DMS 273 treated with DMSO at 0.1 percent for 48 hours (cell line): ENCODE data around the gene SIL1.
"Not testable (repeated sequence)": the region's sequence is repeated elsewhere in the genome, so short reads cannot be mapped to it uniquely, and the experiment has no call there.

Source experiments
- DNase-seq: peaks from one replicate; lab custom pipeline; 2025; lab: John Stamatoyannopoulos, UW

The SIL1 gene

DNA sequence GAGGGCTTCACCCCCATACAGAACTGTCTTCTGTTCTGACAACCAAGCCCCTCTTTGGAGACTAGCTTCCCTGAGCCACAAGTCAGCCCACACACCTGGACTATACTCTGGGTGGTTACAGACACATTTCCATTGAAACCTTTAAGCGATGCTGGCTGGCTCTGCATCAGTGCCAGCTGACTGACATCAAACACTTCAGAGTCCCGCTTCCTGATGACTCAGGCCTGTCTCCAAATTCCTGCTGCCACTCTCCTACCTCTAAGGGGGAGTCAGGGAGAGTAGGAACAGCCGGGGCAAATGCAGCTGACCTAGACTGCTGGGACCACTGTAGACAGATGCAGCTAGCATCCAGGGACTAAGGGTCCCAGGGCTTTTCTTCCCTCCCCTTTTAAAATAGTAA lies 59.4 kb downstream of the SIL1 start:
- DNase-seq: no peak

DNA sequence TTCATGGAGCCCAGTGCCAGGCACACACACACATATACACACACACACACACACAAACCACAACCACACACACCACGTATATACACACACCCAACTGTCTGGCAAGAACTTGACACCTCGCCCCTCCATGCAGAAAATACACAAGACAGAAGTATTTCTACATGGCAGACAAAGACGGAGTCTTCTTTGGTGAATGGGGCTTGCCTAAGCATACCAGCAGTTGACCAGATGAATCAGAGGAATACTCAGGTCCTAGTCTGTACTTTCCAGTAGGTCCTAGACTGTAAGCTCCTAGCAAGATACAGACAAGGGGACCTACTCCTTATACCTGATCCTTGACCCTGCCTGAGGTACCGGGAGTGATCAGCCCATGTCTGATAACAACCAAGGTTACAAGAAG lies 60.1 kb downstream of the SIL1 start:
- DNase-seq: no peak

- peak; percentile 9 for DNase-seq
These were observed 60.5 kb downstream of the SIL1 start for GRCh38 chr5:139137697-139138096.

- no peak for DNase-seq
These were observed 63.3 kb downstream of the SIL1 start for GRCh38 chr5:139134906-139135305.

GRCh38 chr5:139133282-139133681 lies 64.9 kb downstream of the SIL1 start:
- DNase-seq: no peak

DNA sequence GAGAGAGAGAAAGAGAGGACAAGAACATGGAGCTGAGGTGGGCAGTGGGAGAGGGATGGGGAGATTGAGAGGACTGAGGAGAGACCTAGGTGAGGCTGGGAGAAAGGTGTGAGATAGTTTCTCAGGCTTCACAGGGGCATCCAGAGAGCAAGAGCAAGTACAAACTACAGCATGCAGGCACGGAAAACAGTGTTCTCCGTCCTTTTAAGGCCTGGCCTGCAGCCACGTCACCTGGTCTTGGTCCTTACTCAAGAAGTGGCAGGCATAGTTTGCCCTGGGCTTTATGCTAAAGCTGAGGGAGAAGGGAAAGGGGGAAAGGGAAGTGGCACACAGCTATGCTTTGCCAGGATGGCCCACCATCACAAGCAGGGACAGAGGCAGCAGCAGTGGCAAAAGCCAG lies 65.7 kb downstream of the SIL1 start:
- DNase-seq: no peak

DNA sequence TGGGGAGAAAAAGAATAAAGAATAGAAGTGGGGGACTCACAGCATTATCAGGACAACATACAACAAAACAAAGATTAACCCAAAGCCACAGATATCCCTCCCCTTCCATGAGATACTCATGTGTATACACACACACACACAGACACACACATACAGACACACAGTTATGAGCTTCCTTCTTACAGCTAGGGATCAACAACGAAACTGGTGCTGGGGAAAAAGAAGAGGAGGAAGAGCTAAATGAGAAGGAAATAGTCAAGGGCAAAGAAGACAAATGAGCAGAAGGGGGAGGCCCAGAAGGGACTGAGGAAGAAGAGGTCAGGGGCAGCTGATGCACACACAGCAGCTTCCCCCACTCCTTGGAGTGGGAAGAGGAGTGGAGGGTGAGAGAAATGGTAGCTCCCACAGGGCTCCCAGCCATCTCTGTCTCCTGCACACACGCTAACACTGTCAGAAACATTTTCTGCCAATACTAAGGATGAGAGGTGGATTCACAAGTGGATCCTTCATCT lies 66.2 kb downstream of the SIL1 start:
- no peak for DNase-seq

- DNase-seq: peak; percentile 52
These were observed 66.7 kb downstream of the SIL1 start for GRCh38 chr5:139131465-139131864.

DNA sequence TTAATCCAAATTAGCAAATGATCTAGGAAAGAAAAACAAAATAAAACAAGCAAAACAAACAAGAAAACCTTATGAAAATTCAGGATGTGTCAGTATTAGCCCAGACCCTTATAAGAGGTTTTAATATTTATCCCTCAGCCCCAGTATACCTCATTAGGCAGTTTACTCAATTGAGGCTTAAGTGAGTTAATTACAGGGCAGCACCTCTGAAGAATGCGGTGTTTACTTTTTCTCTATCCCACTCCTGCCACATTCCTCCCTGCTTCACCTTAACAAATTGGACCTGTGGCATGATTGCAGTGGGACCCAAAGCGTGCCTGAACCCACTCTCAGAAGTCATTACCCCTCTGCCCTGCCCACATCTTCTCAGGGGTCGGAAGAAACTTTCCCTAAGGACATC lies 67.1 kb downstream of the SIL1 start:
- DNase-seq: no peak

GRCh38 chr5:139130214-139130613 lies 68.0 kb downstream of the SIL1 start:
- DNase-seq: no peak

DNA sequence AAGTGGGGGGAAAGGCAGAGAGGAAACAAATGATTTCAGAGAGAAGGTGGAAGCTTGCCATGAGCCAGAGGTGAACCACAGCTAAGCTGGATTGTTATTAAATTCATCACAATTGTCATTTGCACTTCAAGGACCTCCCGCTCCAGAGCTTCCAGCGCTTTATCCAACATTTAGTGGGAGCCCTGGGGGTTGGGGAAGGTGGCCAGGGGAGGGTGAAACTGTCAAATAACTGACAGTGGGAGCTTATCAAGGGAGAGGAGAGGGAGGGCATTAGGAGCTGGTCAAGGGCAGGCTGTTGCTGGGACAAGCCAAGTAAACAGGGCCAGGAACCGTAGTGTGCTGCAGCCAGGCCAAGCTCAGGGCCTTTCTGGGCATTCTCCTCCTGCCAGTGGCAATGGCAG lies 71.5 kb downstream of the SIL1 start:
- no peak for DNase-seq

DNA sequence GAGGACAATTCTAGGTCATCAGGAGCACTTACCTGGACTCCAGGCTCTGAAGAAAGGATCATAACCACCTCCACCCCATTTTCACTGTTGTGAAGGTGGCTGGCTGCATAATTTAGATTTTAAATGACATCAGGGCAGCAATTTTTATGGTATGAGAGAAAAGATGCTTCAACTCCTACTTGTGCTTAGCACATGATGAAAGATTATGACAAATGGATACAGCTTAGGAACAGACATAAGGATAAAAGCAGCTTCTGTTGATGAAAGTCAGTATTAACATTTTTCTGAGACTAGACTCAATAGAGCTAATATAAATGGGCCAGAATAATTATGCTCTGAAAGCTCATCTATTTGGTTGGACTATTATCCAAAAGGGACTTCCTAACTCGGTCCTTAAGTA lies 72.2 kb downstream of the SIL1 start:
- no peak for DNase-seq

DNA sequence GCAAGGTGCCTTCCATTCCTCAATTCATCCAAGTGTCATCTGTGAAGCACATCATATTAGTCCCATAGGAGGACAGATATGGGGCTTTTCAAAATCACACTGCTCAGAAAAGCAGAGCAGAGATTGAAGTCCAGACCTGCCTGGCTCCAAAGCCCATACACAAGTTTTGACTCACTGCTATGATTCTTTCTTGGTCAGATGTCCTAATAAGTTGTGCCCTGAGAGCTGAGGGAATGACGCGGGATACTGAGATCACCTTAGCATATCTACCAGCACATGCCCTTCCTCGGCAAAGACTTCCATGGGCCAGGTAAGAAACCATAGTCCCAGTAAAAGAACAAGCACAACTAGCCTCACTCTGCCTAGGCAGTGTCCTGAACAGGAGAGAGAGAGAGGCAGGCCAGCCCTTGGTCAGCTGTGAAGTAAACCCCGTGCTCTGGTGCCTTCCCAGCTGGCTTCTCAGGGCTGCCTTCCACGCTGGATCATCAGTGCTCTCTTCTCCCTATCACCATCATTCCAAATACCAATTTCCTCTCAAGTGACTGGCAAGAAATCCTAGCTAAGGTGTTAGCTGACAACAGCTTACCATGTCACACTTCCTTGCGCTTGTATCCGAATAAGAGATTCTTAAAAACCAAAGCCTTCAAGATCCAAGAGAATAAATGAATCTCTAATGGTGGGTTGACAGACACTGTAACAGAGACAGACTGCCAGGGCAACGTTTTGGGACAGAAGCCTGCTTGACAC lies 73.2 kb downstream of the SIL1 start:
- no peak for DNase-seq

GRCh38 chr5:139121120-139121519 lies 77.0 kb downstream of the SIL1 start:
- DNase-seq: no peak

- no peak for DNase-seq
These were observed 77.6 kb downstream of the SIL1 start for GRCh38 chr5:139120521-139120920.

DNA sequence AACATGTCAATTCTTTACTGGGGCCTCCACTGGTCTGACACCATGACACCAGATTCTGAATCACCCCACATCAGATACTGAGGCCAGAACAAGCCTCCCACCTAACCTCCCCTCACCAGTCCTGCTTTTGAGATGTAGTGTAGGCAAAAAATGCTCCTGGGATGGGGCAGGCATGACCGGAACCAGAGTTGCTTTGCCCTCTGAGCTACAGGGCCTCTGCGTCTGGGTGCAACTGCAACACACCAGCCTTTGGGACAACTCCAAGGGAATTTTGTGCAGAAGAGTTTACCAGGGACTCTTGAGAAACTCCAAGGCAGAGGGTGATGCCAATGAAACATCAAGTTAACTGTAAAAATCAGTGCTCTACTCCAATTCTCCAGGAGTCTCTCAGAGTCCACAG lies 79.4 kb downstream of the SIL1 start:
- DNase-seq: no peak

DNA sequence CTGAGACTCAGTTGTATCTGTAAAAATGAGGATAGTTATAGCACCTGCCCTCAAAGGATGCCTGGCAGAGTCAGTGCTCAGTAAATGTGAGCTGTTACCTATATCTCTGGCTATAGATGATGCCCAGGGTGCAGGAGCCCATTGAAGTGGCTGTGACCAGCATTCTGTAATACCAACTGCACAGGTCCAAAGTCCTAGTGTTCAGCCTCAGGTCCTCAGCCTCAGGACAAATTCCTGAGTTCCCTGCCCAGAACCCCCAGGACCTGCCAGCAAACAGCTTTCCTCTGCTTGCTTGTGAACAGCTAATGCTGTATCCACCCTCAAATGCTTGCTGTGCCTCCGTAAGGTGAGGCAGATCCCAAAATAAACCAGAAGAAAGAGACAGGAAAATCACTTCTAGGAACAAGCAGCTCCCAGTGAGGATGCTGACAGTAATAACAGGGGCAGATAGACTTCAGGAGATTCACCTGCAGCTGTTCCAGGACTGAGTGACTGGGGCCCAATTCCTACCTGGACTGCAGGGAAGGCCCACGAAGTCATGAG lies 80.8 kb downstream of the SIL1 start:
- no peak for DNase-seq

DNA sequence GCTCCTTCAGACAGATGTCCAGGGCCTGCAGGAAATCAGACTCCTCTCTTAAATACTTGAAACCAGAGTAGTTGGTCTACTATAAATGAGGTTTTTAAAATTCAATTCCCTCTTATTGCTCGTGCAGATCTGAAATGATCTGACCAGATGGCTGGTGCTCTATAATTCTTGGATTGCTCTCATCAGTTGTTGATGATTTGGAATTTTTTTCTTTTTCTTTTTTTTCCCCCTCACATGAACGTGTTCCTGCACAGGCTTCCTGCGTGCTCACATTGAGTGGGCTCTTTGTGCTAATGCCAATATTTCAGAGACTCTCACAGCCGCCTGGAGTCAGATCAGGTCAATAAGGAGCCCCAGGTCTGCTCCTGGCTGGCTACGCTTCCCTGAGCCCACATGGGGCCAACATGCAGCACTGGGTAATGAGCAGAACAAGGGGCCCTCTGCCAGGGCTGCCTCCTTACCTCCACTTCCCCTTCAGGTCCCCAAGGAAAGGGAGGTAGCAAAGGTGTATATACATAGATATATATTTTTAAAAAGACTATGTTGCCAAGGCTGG lies 82.0 kb downstream of the SIL1 start:
- no peak for DNase-seq

- no peak for DNase-seq
These were observed 84.3 kb downstream of the SIL1 start for GRCh38 chr5:139113892-139114291.

DNA sequence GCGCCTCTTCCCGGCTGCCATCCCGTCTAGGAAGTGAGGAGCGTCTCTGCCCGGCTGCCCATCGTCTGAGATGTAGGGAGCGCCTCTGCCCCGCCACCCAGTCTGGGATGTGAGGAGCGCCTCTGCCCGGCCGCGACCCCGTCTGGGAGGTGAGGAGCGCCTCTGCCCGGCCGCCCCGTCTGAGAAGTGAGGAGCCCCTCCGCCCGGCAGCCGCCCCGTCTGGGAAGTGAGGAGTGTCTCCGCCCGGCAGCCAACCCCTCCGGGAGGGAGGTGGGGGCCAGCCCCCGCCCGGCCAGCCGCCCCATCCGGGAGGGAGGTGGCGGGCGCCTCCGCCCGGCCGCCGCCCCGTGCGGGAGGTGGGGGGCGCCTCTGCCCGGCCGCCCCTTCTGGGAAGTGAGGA lies 85.8 kb downstream of the SIL1 start:
- not testable (repeated sequence) for DNase-seq

GRCh38 chr5:139110526-139111168 lies 87.5 kb downstream of the SIL1 start:
- DNase-seq: no peak

DNA sequence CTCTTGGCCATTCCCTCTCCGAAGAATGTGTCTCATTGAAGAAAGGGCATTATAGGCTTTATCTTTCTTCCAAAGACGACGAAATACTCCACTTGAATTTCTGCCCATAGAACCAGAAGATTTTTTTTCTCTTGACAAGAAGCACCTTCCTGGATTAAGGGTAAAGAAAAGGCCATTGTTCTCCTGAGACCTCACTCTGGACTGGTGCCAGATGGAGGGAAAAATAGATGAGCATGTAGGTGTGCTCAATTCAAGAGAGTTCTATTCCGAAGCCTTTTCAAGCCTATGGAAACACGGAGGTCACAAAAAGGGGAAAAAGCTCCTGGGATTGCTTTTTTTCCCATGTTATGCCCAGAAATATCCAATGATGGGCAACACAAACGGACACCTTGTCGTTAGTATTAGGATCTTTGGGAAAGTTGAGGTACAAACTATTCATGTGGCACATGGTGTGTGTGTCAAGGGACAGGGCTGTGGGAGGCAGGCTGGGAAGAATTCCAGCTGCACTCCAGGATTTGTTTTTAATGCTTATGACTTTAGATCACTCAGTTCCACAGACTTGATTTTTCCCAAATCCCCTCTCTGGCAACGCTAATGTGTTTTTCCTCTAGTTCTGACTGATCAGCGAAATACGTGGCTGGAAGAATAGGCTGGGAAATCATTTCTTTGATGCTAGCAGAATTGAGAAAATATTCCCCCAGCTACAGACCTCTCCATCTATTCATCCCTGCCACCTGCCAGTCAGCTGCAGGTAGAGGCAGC lies 89.9 kb downstream of the SIL1 start:
- no peak for DNase-seq
